NCI-H2196 (cell line): ENCODE measurements around the gene SULT1A1.

ENCODE experiments used
- DNase-seq: peaks from one replicate; lab custom pipeline; 2025; ENCODE audit not compliant: unreplicated experiment; lab: John Stamatoyannopoulos, UW

The SULT1A1 gene

DNA sequence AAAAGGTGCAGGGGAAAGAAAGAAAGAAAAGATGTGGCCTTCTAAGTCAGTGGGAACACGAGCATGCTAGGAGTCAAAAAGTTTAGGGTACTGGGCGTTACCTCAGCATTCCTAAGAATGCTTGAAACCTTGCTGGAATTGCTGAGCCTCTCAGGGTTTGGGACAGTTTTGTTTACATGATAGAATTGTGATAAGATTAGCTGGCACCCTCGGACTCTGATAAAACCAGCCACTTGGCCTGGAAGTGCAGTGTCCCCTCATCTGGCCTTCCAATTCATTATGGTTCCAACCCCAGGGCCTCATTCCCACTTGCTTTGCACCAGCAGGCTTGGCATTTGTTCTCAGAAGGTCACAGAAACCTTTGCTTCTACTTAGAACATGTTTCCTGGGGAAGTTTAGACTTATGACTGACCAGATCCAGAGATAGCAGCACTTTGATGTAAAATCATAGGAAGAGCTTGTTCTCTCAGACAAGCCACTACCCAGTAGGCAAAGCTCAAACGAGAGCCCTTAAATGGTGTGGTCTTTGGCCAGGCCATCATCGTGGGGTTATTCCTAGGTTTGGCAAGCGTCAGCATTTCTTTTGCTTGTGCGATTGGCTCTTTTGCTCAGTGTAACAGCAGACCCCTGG, 48.2 kb downstream of the SULT1A1 start:
- no peak for DNase-seq

DNA sequence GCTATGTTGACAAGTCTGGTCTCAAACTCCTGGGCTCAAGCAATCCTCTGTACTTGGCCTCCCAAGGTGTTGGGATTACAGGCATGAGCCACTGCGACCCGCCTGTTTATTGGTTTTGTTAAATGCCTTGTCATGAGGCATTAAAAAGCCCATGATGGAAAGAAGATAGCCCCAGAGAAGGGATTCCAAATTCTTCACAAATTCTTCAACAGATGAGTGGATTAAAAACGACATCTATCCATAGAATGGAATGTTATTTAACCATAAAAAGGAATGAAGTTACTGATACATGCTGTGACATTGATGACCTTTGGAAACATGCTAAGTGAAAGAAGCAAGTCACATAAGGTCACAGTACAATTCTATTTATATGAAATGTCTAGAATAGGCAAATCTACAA, 51.4 kb downstream of the SULT1A1 start:
- no peak for DNase-seq

DNA sequence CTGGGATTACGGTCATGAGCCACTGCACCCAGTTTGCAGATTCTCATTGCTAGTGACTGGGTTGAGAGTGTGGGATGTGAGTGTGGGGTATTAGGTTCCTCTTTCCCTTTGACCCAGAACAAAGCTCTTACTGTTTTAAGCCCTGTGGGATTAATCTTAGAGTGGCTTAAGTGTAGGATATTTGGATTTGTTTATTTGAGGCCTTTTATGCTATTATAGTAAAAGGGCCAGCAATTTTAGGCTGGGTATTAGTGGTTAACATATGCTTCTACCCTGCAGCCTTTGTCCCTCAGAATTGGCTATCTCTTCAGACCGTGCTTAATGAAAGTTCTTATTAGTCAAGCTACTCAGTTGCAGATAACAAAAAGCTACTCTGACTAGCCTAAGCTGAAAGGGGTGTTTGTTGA, 52.9 kb downstream of the SULT1A1 start:
- DNase-seq, result no peak

DNA sequence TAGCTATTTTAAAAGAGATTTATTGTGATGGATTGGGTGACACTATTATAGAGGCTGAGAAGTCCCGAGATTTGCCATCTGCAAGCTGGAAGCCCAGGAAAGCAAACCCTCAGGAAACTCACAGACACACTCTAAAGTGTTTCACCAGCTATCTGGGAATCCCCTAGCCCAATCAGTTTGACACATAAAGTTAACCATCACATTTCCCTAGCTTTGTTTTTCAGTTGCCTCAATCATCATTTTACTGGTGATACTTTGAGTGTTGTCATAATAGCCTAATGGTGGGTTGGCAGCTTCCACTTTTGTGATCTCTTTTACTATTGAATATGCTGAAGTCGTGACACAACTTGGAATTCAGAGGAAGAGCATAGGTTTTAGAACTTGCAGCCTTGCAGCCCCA, 54.3 kb downstream of the SULT1A1 start:
- DNase-seq, result no peak
